ENCODE results near the gene SP9.

SP9 gene

GRCh38 chr2:174333372-174334277, 1.1 kb upstream of the SP9 start:
- DNase-seq (ENCODE audit: low spot score): no peak

DNA sequence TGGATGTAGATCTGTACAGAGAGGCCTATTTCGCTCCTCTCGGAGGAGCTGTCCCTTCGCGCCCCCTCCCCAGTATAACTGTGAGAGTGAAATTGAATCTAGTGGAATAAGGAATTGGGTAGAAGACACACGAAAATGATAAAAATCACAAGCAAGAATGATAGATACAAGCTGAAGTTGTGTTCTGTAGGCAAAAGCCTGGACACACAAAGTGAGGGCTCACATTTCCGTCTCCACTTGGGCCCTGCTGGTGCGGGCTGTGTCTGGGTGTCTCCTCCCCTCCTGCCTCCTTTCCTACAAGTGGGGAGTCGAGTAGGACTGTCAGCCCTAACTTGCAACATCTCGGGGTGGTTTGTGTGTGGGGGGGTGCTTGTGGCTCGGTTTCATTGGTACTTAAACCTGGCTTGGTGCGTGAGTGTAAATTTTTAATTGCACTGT, 457 bp upstream of the SP9 start:
- DNase-seq (ENCODE audit: low spot score): no peak

DNA sequence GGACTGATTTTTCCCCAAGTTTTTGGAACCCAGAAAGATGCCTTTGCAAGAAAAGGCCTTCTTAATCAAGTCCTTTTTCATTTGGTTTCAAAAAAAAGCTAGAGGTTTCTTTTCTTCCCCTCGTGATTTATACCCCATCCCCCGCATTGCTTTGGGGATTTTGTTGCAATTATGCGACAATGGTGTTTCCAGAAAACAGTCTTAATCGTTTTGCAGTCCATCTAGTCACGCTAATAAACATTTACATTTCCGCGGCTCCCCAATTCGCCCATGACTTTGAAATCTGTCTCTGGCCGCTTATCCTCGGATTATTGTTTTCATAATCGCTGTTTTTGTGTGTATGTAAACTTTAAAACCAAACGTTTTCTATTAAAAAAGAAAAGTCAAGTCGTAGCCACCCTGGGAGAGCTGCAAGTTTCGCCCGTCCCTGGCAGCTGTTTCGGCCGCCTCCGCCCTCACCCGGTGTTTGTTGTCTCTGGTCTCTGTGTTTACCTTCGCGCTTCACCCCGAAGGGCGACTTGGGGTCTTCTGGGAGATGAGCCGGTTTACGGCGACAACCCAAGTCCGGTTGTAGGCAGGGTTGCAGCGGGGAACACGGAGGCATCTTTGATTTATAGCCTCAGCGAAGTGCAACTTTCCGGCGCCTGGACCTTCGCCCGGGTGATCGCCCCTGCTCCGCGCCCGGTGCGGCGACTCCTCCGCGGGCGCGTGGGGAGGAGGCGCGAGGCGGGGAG, 667 bp downstream of the SP9 start:
- DNase-seq (ENCODE audit: low spot score): no peak

DNA sequence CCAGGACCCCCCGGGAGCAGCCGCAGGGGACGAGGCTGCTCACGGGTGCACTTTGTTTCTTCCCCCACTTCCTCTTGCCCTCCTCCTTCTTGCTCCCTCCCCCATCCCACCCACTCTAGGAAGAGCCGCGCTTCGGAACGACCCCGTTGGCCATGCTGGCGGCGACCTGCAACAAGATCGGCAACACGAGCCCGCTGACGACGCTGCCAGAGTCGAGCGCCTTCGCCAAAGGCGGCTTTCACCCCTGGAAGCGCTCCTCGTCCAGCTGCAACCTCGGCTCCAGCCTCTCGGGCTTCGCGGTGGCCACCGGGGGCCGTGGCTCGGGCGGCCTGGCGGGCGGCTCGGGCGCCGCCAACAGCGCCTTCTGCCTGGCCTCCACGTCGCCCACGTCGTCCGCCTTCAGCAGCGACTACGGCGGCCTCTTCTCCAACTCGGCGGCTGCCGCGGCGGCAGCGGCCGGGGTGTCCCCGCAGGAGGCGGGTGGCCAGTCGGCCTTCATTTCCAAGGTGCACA, 1.3 kb downstream of the SP9 start:
- no peak for DNase-seq (ENCODE audit: low spot score)

DNA sequence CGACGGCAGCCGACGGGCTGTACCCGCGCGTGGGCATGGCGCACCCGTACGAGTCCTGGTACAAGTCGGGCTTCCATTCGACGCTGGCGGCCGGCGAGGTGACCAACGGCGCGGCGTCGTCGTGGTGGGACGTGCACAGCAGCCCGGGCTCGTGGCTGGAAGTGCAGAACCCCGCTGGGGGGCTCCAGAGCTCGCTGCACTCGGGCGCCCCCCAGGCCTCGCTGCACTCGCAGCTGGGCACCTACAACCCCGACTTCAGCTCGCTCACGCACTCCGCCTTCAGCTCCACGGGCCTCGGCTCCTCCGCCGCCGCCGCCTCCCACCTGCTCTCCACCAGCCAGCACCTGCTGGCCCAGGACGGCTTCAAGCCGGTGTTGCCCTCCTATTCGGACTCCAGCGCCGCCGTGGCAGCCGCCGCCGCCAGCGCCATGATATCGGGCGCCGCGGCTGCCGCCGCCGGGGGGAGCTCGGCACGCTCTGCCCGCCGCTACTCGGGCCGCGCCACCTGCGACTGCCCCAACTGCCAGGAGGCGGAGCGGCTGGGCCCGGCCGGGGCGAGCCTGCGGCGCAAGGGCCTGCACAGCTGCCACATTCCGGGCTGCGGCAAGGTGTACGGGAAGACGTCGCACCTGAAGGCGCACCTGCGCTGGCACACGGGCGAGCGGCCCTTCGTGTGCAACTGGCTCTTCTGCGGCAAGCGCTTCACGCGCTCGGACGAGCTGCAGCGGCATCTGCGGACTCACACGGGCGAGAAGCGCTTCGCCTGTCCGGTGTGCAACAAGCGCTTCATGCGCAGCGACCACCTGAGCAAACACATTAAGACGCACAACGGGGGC, 2.0 kb downstream of the SP9 start:
- no peak for DNase-seq (ENCODE audit: low spot score)

DNA sequence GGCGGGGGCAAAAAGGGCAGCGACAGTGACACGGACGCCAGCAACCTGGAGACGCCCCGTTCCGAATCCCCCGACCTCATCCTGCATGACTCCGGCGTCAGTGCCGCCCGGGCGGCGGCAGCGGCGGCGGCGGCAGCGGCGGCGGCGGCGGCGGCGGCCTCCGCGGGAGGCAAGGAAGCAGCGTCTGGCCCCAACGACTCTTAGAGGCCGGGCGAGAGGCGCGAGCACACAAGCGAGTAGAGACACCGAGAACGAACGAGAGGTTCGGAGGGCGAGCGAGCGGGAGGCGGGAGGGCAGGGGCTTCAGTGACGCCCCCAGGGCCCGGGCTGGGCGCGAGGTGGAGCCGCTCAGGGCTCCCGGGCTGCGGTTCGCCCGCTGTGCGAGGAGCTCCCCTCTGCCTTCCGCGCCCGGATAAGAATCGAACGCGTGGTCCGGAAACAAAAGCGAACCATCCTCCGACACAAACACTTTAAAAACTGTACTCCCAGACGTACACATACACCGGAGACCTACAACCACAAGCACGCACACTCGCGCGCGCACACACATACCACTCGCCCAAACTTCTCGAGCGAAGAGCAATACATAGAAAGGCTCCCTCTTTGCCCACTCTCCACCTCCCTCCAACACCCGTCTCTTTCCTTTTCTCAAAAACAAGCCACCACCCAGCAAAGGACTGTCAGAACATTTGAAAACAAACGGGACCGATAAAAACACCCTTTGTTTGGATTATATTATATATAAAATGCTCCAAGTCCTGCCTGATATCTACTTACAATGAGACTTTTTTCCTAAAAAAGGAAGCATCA, 2.8 kb downstream of the SP9 start:
- no peak for DNase-seq (ENCODE audit: low spot score)

- DNase-seq (ENCODE audit: low spot score): no peak
These were observed 3.4 kb downstream of the SP9 start for GRCh38 chr2:174338147-174338605.

GRCh38 chr2:174338671-174339560, 4.2 kb downstream of the SP9 start:
- no peak for DNase-seq (ENCODE audit: low spot score)

DNA sequence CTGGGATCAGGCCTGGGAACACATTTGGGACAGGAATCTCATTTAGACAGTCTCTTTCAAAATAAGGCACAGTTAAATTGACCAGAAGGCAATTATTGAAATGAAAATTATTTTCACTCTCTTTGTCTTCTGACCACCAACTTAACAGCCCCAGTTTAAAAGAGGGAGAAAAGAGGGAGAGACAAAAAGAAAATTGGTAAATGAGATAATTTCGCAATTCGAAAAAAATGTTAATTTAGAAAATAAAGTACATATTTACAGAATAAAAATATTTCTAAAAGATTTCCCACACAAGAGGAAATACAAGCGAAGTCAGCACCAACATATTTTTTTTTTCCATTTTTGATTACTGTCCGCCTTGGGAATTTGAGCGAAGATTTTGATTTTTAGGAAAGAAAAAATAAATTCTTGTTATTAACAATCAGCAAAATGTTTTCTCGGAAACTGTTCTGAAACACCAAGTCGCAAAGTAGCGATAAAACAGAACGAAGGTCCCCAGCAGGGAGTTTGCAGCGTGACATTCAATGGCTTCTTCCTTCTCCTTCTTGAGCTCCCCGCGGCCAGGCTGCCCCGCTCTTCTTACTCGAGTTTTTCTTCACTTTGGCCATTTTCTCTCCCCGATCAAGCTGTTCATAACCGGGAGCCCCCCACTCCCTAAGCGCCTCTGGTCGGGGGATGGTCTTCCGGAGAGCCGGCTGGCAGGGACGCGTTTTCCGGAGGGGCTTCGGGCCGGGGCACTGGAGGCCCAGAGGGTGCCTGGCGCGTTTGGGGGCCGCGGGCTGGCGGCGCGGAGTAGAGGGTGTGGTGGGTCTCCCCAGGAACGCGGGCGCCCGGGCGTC, 5.0 kb downstream of the SP9 start:
- DNase-seq (ENCODE audit: low spot score): no peak

GRCh38 chr2:174340400-174341292, 5.9 kb downstream of the SP9 start:
- no peak for DNase-seq (ENCODE audit: low spot score)

DNA sequence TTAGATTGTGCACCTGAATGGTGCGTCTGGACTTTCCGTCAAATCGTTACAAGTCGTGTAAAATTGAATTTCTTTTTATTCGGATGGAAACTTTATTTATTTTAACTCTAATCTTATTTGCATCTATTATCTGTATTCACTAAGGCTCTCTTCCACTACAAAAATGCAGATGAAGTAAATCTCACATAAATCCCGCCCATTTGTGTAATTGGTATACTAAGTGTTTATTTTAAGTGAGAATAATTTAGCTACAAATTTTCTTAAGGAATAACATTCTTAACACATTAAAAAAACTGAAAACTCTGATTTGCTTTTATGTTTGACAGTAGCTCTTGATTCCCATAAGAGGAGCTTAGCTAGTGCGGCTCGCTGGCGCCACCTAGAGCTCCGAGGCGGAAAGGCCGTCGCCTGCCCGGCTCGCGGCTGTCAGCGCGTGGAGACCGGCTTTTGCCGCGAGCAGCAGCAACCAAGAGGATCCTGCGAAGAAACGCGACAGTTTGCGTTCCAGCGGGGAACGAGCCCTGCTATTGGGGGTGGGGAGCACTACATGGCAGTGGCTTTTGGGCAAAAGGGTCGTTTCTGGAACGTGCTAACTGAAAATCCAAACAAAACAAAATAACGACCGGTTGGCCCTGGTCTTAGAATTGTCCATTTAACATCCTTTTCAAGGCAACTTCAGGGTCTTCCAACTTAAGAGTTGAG, 6.7 kb downstream of the SP9 start:
- DNase-seq (ENCODE audit: low spot score): peak; percentile 83

- no peak for DNase-seq (ENCODE audit: low spot score)
These were observed 7.4 kb downstream of the SP9 start for GRCh38 chr2:174341995-174342685.

- DNase-seq (ENCODE audit: low spot score): no peak
These were observed 8.1 kb downstream of the SP9 start for GRCh38 chr2:174342686-174343342.

DNA sequence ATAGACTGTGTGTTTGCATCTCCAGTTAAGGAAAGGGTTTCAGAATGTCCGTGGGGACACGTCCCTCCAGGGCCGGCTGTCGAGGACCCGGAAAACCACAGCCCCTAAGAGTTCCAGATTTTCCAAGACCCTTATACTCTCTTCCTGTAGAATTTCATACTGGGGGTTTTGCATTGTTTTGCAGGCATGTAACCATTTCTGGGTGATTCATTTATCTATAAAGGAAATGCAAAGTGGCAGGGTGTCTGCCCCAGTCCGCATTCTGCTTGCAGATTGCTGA, 8.5 kb downstream of the SP9 start:
- DNase-seq (ENCODE audit: low spot score): no peak

DNA sequence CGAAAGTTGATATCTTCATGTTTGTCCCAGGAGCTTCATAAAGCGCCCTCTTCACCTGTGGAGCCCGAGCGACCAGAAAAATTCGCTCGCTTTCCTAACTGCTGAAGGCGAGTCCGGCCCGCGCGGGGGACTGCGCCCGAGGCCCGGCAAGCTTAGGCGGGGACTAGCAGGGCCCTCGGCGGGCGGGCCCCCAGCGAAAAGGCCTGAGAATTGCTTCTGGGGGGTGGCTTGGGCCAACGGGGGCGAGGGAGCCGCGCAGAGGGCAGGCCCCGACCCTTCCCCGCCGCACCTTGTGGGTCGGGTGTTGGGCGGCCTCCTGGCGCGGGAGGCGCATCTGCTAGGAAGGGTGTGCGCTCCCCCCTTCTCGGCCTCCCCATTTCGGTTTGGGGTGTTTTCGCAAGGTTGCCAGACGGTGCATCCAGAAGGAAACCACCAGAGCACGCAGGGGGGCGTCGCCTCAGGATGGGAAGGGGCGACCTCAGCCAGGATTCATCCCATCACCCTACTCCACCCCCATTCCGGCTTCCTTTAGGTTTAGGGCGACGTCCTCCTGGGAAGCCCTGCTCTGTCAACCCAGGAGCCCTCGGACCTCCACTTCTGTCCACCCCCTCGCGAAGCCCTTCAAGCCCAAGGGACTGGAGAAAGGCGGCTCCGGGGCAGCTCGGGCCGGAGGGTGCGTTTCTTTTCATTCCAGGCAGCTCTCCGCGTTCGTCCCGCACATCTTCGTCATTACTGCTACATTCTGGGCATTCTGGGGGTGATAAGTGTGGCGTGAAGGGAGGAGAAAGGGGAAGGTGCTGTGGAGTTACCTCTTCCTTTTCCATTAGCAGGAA, 9.1 kb downstream of the SP9 start:
- no peak for DNase-seq (ENCODE audit: low spot score)
